Skeletal muscle tissue (tissue), 5 donors: ENCODE measurements around the gene CFAP210. TPM values are rescaled to one million over a fixed set of nuclear protein-coding genes. Genes with fewer than 3 reads are reported as not detected.
"Not testable (repeated sequence)": the region's sequence is repeated elsewhere in the genome, so short reads cannot be mapped to it uniquely, and the experiment has no call there.

Source experiments
- H3K27ac ChIP-seq: one replicate; pipeline ENCODE4 v1.7.0; 2013; ENCODE audit warnings: mild to moderate bottlenecking, low read depth, low read length, inconsistent platforms
- H3K27me3 ChIP-seq, 3 donors: one replicate each; pipeline ENCODE4 v1.7.0; 2013; ENCODE audit warnings: low read length in 3 of 3; ENCODE audit not compliant: control insufficient read depth in 3 of 3, insufficient read depth in 3 of 3
- H3K36me3 ChIP-seq, 3 donors: one replicate each; pipeline ENCODE4 v1.7.0; 2013; ENCODE audit warnings: low read length in 3 of 3; ENCODE audit not compliant: control insufficient read depth in 3 of 3, insufficient read depth in 3 of 3
- H3K4me1 ChIP-seq, 3 donors: one replicate each; pipeline ENCODE4 v1.7.0; 2013; ENCODE audit warnings: low read length in 3 of 3, mild to moderate bottlenecking in 3 of 3; ENCODE audit not compliant: control insufficient read depth in 3 of 3, insufficient read depth in 3 of 3
- H3K4me3 ChIP-seq, 3 donors: one replicate each; pipeline ENCODE4 v1.7.0; 2013; ENCODE audit warnings: low read length in 3 of 3
- H3K9ac ChIP-seq, 3 donors: one replicate each; pipeline ENCODE4 v1.7.0; 2013; ENCODE audit warnings: low read length in 3 of 3, mild to moderate bottlenecking in 3 of 3, moderate library complexity in 2 of 3, low read depth in 1 of 3
- H3K9me3 ChIP-seq, 3 donors: one replicate each; pipeline ENCODE4 v1.7.0; 2013; ENCODE audit warnings: low read length in 3 of 3; ENCODE audit not compliant: control insufficient read depth in 3 of 3
- small RNA-seq: library from RNA; depleted of rRNA; stranded (forward); fragments of <200 nt; gene quantifications from one replicate; pipeline ENCODE3, GENCODE V24; 2014
- total RNA-seq: library from RNA; depleted of rRNA; stranded (reverse); fragments of >200 nt; gene quantifications from one replicate; pipeline ENCODE4 v1.2.3, GENCODE V29; 2014
- donor health status: Osteomylitis.

The CFAP210 gene
- total RNA-seq, 1 donor from 2014 or later = not detected

GRCh38 chr2:169615982-169616381 lies 78.2 kb downstream of the CFAP210 start:
- H3K9me3 ChIP-seq, H3K27me3 ChIP-seq, H3K27ac ChIP-seq, H3K4me3 ChIP-seq, H3K4me1 ChIP-seq, H3K9ac ChIP-seq: not testable (repeated sequence)
- H3K36me3 ChIP-seq = peaks cover 8 to 30% (median 23%) of the 10 kb centered on the region in 3 donors

GRCh38 chr2:169613876-169614275 lies 80.3 kb downstream of the CFAP210 start:
- H3K36me3 ChIP-seq = peaks cover 18 to 42% (median 41%) of the 10 kb centered on the region in 3 donors
- no peaks in the 10 kb centered on the region for H3K4me1 ChIP-seq
- no peak overlapping the region for H3K27ac ChIP-seq
- H3K9me3 ChIP-seq = no peaks in the 10 kb centered on the region
- H3K9ac ChIP-seq = no peak overlapping the region
- no peaks in the 10 kb centered on the region for H3K27me3 ChIP-seq
- H3K4me3 ChIP-seq = no peak overlapping the region

GRCh38 chr2:169609264-169609663 lies 84.9 kb downstream of the CFAP210 start:
- peaks cover 21 to 45% (median 28%) of the 10 kb centered on the region in 3 donors for H3K36me3 ChIP-seq
- no peaks in the 10 kb centered on the region for H3K4me1 ChIP-seq
- H3K27me3 ChIP-seq = no peaks in the 10 kb centered on the region
- H3K27ac ChIP-seq = no peak overlapping the region
- no peak overlapping the region for H3K9ac ChIP-seq
- H3K4me3 ChIP-seq = no peak overlapping the region
- H3K9me3 ChIP-seq = no peaks in the 10 kb centered on the region

GRCh38 chr2:169599568-169599967 lies 94.6 kb downstream of the CFAP210 start:
- no peaks in the 10 kb centered on the region for H3K9me3 ChIP-seq
- no peak overlapping the region for H3K27ac ChIP-seq
- no peak overlapping the region for H3K4me3 ChIP-seq
- peaks cover 0 to 3% (median 3%) of the 10 kb centered on the region in 3 donors for H3K4me1 ChIP-seq
- no peaks in the 10 kb centered on the region for H3K27me3 ChIP-seq
- peaks cover 0 to 2% (median 0%) of the 10 kb centered on the region in 3 donors for H3K36me3 ChIP-seq
- no peak overlapping the region for H3K9ac ChIP-seq

GRCh38 chr2:169598982-169599381 lies 95.2 kb downstream of the CFAP210 start:
- H3K4me1 ChIP-seq = peaks cover 0 to 3% (median 3%) of the 10 kb centered on the region in 3 donors
- no peak overlapping the region for H3K27ac ChIP-seq
- no peaks in the 10 kb centered on the region for H3K9me3 ChIP-seq
- no peaks in the 10 kb centered on the region for H3K36me3 ChIP-seq
- no peaks in the 10 kb centered on the region for H3K27me3 ChIP-seq
- H3K4me3 ChIP-seq = no peak overlapping the region
- H3K9ac ChIP-seq = no peak overlapping the region

- not testable (repeated sequence) for H3K4me1 ChIP-seq, H3K4me3 ChIP-seq
Measured at GRCh38 chr2:169596546-169596945, 97.7 kb downstream of the CFAP210 start.

More at GRCh38 chr2:169596546-169596945, 97.7 kb downstream of the CFAP210 start:
- not testable (repeated sequence) for H3K27me3 ChIP-seq, H3K27ac ChIP-seq, H3K36me3 ChIP-seq, H3K9ac ChIP-seq, H3K9me3 ChIP-seq

Small RNA genes within 50 kb of the gene (small RNA-seq; reads per million reads assigned to genes)
- not detected for gene RF00432

Other genes starting within 250 kb of the CFAP210 start
- 8.4 TPM for gene BBS5, start 214.9 kb downstream of the CFAP210 start, total RNA-seq
- 2,637 TPM for gene KLHL41, start 184.7 kb downstream of the CFAP210 start, total RNA-seq
- 40.7 TPM for gene FASTKD1, start 120.5 kb downstream of the CFAP210 start, total RNA-seq
- 25.6 TPM for gene PPIG, start 110.1 kb downstream of the CFAP210 start, total RNA-seq
- gene PHOSPHO2, start 64 bp upstream of the CFAP210 start, total RNA-seq = 3.7 TPM
- 28.7 TPM for gene KLHL23, start 39.4 kb upstream of the CFAP210 start, total RNA-seq
- gene SSB, start 104.5 kb upstream of the CFAP210 start, total RNA-seq = 24.5 TPM
- 29.7 TPM for gene METTL5, start 130.5 kb upstream of the CFAP210 start, total RNA-seq
- gene UBR3, start 133.0 kb upstream of the CFAP210 start, total RNA-seq = 67.8 TPM